ENCODE data around the gene AQP1.

AQP1 gene

GRCh38 chr7:30911561-30911969 is at the start of gene AQP1:
Gene AQP1, plus strand, starts transcription at chr7:30911853. Its CDS starts 57 bp downstream, at chr7:30911910.
- DNase-seq, result peak; percentile 32

- no peak for DNase-seq
These were observed 48.5 kb upstream of the AQP1 start for GRCh38 chr7:30862995-30863705.

GRCh38 chr7:30863706-30864035 is 48.0 kb upstream of the AQP1 start:
- DNase-seq, result peak; percentile 53

- DNase-seq, result no peak
These were observed 47.6 kb upstream of the AQP1 start for GRCh38 chr7:30864101-30864500.

- no peak for DNase-seq
These were observed 46.6 kb upstream of the AQP1 start for GRCh38 chr7:30865076-30865475.

GRCh38 chr7:30865821-30866220 is 45.8 kb upstream of the AQP1 start:
- DNase-seq, result no peak

GRCh38 chr7:30866939-30867338 is 44.7 kb upstream of the AQP1 start:
- DNase-seq, result no peak

GRCh38 chr7:30867483-30867882 is 44.2 kb upstream of the AQP1 start:
- no peak for DNase-seq

GRCh38 chr7:30869794-30870611 is 41.6 kb upstream of the AQP1 start:
- DNase-seq, result peak; percentile 91

GRCh38 chr7:30870821-30871518 is 40.7 kb upstream of the AQP1 start:
- no peak for DNase-seq

- DNase-seq, result no peak
These were observed 40.0 kb upstream of the AQP1 start for GRCh38 chr7:30871655-30872054.

GRCh38 chr7:30873207-30873606 is 38.4 kb upstream of the AQP1 start:
- no peak for DNase-seq

GRCh38 chr7:30873656-30874055 is 38.0 kb upstream of the AQP1 start:
- no peak for DNase-seq

- no peak for DNase-seq
These were observed 36.9 kb upstream of the AQP1 start for GRCh38 chr7:30874656-30875302.

GRCh38 chr7:30877015-30877769 is 34.5 kb upstream of the AQP1 start:
- DNase-seq, result no peak

- DNase-seq, result no peak
These were observed 33.7 kb upstream of the AQP1 start for GRCh38 chr7:30877993-30878392.

GRCh38 chr7:30879139-30880124 is 32.2 kb upstream of the AQP1 start:
- no peak for DNase-seq

GRCh38 chr7:30880125-30880720 is 31.4 kb upstream of the AQP1 start:
- no peak for DNase-seq

- no peak for DNase-seq
These were observed 30.7 kb upstream of the AQP1 start for GRCh38 chr7:30880941-30881340.

- no peak for DNase-seq
These were observed 30.2 kb upstream of the AQP1 start for GRCh38 chr7:30881448-30881847.

- DNase-seq, result no peak
These were observed 26.8 kb upstream of the AQP1 start for GRCh38 chr7:30884881-30885280.

Data from DMS79 (cell line).